ENCODE results near the gene RDX.

RDX gene

GRCh38 chr11:110182886-110183285 lies 113.5 kb downstream of the RDX start:
- no peak overlapping the region for H3K4me3 ChIP-seq (ENCODE audit: low read depth, low read length)
- no peak for TF ChIP-seq CTCF (IDR thresholded peaks at IDR 0.05; ENCODE audit: low read depth, low read length)

- no peak for TF ChIP-seq CTCF (IDR thresholded peaks at IDR 0.05; ENCODE audit: low read depth, low read length)
Measured at GRCh38 chr11:110179064-110179463, 117.3 kb downstream of the RDX start.

GRCh38 chr11:110177086-110177456 lies 119.3 kb downstream of the RDX start:
- no peak for TF ChIP-seq CTCF (IDR thresholded peaks at IDR 0.05; ENCODE audit: low read depth, low read length)
- no peak overlapping the region for H3K4me3 ChIP-seq (ENCODE audit: low read depth, low read length)

More at GRCh38 chr11:110179064-110179463, 117.3 kb downstream of the RDX start:
- H3K4me3 ChIP-seq (ENCODE audit: low read depth, low read length): no peak overlapping the region

- TF ChIP-seq CTCF (IDR thresholded peaks at IDR 0.05; ENCODE audit: low read depth, low read length): no peak
- no peak overlapping the region for H3K4me3 ChIP-seq (ENCODE audit: low read depth, low read length)
Measured at GRCh38 chr11:110176366-110177085, 119.9 kb downstream of the RDX start.

- H3K4me3 ChIP-seq (ENCODE audit: low read depth, low read length): no peak overlapping the region; the same call in 1 of the 2 replicates
- no peak for TF ChIP-seq CTCF (IDR thresholded peaks at IDR 0.05; ENCODE audit: low read depth, low read length)
Measured at GRCh38 chr11:110174645-110175310, 121.6 kb downstream of the RDX start.

GRCh38 chr11:110173811-110174644 lies 122.4 kb downstream of the RDX start:
- peak; percentile 83 for TF ChIP-seq CTCF (IDR thresholded peaks at IDR 0.05; ENCODE audit: low read depth, low read length)
- peak overlapping the region; percentile 30; the same call in 1 of the 2 replicates for H3K4me3 ChIP-seq (ENCODE audit: low read depth, low read length)
